PC-9 (cell line): ENCODE data around the gene MCM9. TPM values are rescaled to one million over a fixed set of nuclear protein-coding genes. Genes with fewer than 3 reads are reported as not detected.

Source experiments
- BruUV-seq: library from RNA; stranded (reverse); fragments of 400-500 nt; replicated peaks from 2 replicates; lab custom pipeline; 2021; lab: Mats Ljungman, UMichigan
- CTCF ChIA-PET: fragments of 300-600 bp; sonication (Branson Sonifier 250); formaldehyde crosslinking; loops from one replicate; lab custom pipeline; 2022; ENCODE audit warnings: antibody characterized with exemption; lab: Charles Lee
- POLR2A ChIA-PET: fragments of 300-600 bp; sonication (Branson Sonifier 250); formaldehyde crosslinking; loops from one replicate; lab custom pipeline; 2022; ENCODE audit warnings: antibody characterized with exemption; ENCODE audit not compliant: unreplicated experiment; lab: Charles Lee
- DNase-seq, 2 experiments: peaks; one replicate each; pipeline versions ENCODE4 v3.0.0 to v3.0.0-alpha.2; 2015 to 2022; ENCODE audit warnings: mixed read lengths in 1 of 2
- H2AFZ ChIP-seq: fragments of 200-600 bp; sonication (generic); 2 replicates; pipeline ENCODE4 v1.8.1; 2017; ENCODE audit warnings: antibody characterized with exemption
- H3F3A ChIP-seq: fragments of 200-600 bp; sonication (generic); 2 replicates; pipeline ENCODE4 v1.8.1; 2017; ENCODE audit warnings: antibody characterized with exemption, mild to moderate bottlenecking, low read depth; ENCODE audit not compliant: insufficient read depth
- H3K27ac ChIP-seq: fragments of 200-600 bp; sonication (generic); 2 replicates; pipeline ENCODE4 v1.6.1; 2016; ENCODE audit warnings: mixed run types
- H3K27me3 ChIP-seq: fragments of 200-600 bp; sonication (generic); 2 replicates; pipeline ENCODE4 v1.6.1; 2016; ENCODE audit warnings: low read depth, mixed run types; ENCODE audit not compliant: insufficient read depth
- H3K36me3 ChIP-seq: fragments of 200-600 bp; sonication (generic); 2 replicates; pipeline ENCODE4 v1.6.1; 2016; ENCODE audit warnings: low read depth, mixed run types
- H3K4me1 ChIP-seq: fragments of 200-600 bp; sonication (generic); replicated peaks from 2 replicates; pipeline ENCODE4 v1.6.1; 2016; ENCODE audit warnings: mixed run types; ENCODE audit not compliant: insufficient read depth
- H3K4me2 ChIP-seq: fragments of 200-600 bp; sonication (generic); 2 replicates; pipeline ENCODE4 v1.6.1; 2017; ENCODE audit warnings: mixed run types
- H3K4me3 ChIP-seq: fragments of 200-600 bp; sonication (generic); 2 replicates; pipeline ENCODE4 v1.6.1; 2016; ENCODE audit warnings: mixed run types
- H3K79me2 ChIP-seq: fragments of 200-600 bp; sonication (generic); 2 replicates; pipeline ENCODE4 v1.6.1; 2017; ENCODE audit warnings: low read depth, mixed run types
- H3K9me2 ChIP-seq: fragments of 200-600 bp; sonication (generic); 2 replicates; pipeline ENCODE4 v1.8.1; 2017; ENCODE audit warnings: mild to moderate bottlenecking; ENCODE audit not compliant: insufficient read depth
- H3K9me3 ChIP-seq: fragments of 200-600 bp; sonication (generic); 2 replicates; pipeline ENCODE4 v1.8.1; 2016; ENCODE audit warnings: low read depth; ENCODE audit not compliant: insufficient read depth
- H4K20me1 ChIP-seq: fragments of 200-600 bp; sonication (generic); 2 replicates; pipeline ENCODE4 v1.8.1; 2017; ENCODE audit not compliant: insufficient read depth
- EZH2 ChIP-seq: fragments of 200-600 bp; sonication (generic); IDR thresholded peaks from 2 replicates; pipeline ENCODE4 v1.8.0; 2017; ENCODE audit warnings: antibody characterized with exemption, low read depth
- intact Hi-C: fragments of 100-400 bp; cut with micrococcal nuclease; formaldehyde crosslinking; loops from one replicate; pipeline ENCODE4 v1.10.0; 2022; ENCODE audit not compliant: unreplicated experiment
- total RNA-seq: library from RNA; stranded (reverse); gene quantifications from 2 replicates; pipeline ENCODE4 v1.2.3, GENCODE V29; 2021
- TF ChIP-seq, protein P1 (sequence below): fragments of 200-600 bp; sonication (generic); conservative IDR thresholded peaks from 2 replicates; pipeline ENCODE4 v1.6.1; 2017; ENCODE audit warnings: mixed run types, antibody characterized with exemption, mild to moderate bottlenecking, moderate library complexity

MCM9 gene
- total RNA-seq, 1 experiment from 2014 or later = 18.1 TPM

- Histone ChIP-seq H3K79me2 (peaks cover 18% of the 10 kb centered on the region), H3K4me2 (no peak overlapping the region), H3K36me3 (no peaks in the 10 kb centered on the region), H3K9me2 (no peaks in the 10 kb centered on the region), H4K20me1 (no peaks in the 10 kb centered on the region), H3F3A (peaks cover 8% of the 10 kb centered on the region), H3K27ac (no peak overlapping the region), H3K4me3 (no peak overlapping the region), H2AFZ (no peak overlapping the region), H3K4me1 (peaks cover 11% of the 10 kb centered on the region), H3K27me3 (no peaks in the 10 kb centered on the region), H3K9me3 (peaks cover 23% of the 10 kb centered on the region)
- TF ChIP-seq, protein P1, sequence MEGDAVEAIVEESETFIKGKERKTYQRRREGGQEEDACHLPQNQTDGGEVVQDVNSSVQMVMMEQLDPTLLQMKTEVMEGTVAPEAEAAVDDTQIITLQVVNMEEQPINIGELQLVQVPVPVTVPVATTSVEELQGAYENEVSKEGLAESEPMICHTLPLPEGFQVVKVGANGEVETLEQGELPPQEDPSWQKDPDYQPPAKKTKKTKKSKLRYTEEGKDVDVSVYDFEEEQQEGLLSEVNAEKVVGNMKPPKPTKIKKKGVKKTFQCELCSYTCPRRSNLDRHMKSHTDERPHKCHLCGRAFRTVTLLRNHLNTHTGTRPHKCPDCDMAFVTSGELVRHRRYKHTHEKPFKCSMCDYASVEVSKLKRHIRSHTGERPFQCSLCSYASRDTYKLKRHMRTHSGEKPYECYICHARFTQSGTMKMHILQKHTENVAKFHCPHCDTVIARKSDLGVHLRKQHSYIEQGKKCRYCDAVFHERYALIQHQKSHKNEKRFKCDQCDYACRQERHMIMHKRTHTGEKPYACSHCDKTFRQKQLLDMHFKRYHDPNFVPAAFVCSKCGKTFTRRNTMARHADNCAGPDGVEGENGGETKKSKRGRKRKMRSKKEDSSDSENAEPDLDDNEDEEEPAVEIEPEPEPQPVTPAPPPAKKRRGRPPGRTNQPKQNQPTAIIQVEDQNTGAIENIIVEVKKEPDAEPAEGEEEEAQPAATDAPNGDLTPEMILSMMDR = no peak
- TF ChIP-seq EZH2 = no peak
- ChIA-PET CTCF (no interaction called here), POLR2A (no interaction called here)
- BruUV-seq = no TSS peak
- intact Hi-C loops = no loop called here
- no peak for DNase-seq
Measured at GRCh38 chr6:118939683-118940082, 4.7 kb upstream of the MCM9 start.

- peak overlapping the region; percentile 83 for H3K4me2 ChIP-seq
- CTCF ChIA-PET = no interaction called here
- H3K9me2 ChIP-seq = no peaks in the 10 kb centered on the region
- no peaks in the 10 kb centered on the region for H3K27me3 ChIP-seq
- POLR2A ChIA-PET = no interaction called here
- no peak for DNase-seq
- peak overlapping the region; percentile 95; the same call in 1 of the 2 replicates for H2AFZ ChIP-seq
- no peak overlapping the region for H3K27ac ChIP-seq
- peaks cover 29% of the 10 kb centered on the region for H3F3A ChIP-seq
- H3K4me1 ChIP-seq = peaks cover 37% of the 10 kb centered on the region
- no peak for TF ChIP-seq EZH2
- no peaks in the 10 kb centered on the region for H4K20me1 ChIP-seq
- H3K4me3 ChIP-seq = peak overlapping the region; percentile 77
- peaks cover 47% of the 10 kb centered on the region for H3K79me2 ChIP-seq
- peaks cover 4% of the 10 kb centered on the region; the same call in 1 of the 2 replicates for H3K9me3 ChIP-seq
- H3K36me3 ChIP-seq = peaks cover 18% of the 10 kb centered on the region
- BruUV-seq = TSS peak; percentile 53
- intact Hi-C loops = no loop called here
Measured at GRCh38 chr6:118935978-118936703, 1.2 kb upstream of the MCM9 start.

DNA sequence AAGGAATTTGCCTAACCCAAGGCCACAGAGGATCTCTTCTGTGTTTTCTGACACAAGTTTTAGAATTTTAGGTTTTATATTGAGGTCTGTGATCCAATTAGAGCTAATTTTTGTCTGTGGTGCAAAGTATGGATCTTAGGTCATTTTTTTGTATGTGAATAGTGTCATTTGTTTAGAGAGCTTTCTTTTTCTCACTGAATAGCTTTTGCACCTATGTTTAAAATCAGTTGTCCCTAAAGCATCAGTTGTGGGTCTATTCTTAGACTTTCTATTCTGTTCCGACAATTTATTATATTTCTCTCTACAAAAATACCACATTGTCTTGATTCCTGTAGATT, 341 bp upstream of the MCM9 start:
- H3K36me3 ChIP-seq = peaks cover 26% of the 10 kb centered on the region
- H3K27ac ChIP-seq = peak overlapping the region; percentile 83
- H3K4me2 ChIP-seq = peak overlapping the region; percentile 83
- POLR2A ChIA-PET = interaction anchor here (0.7 kb wide), 1 partner anchor 42 kb away, joined by 6 read pairs; no protein-coding TSS in a partner anchor
- H3K79me2 ChIP-seq = peaks cover 55% of the 10 kb centered on the region
- no peaks in the 10 kb centered on the region for H3K9me2 ChIP-seq
- no TSS peak for BruUV-seq
- no peaks in the 10 kb centered on the region for H3K27me3 ChIP-seq
- CTCF ChIA-PET = interaction anchor here (0.6 kb wide), 1 partner anchor 578 kb away, joined by 4 read pairs; no protein-coding TSS in a partner anchor
- TF ChIP-seq, protein P1 = no peak
- no peak for TF ChIP-seq EZH2
- intact Hi-C loops = no loop called here
- no peak for DNase-seq
- H4K20me1 ChIP-seq = no peaks in the 10 kb centered on the region
- H3K9me3 ChIP-seq = peaks cover 4% of the 10 kb centered on the region; the same call in 1 of the 2 replicates
- peak overlapping the region; percentile 77 for H3K4me3 ChIP-seq
- peak overlapping the region; percentile 95 for H2AFZ ChIP-seq
- peaks cover 44% of the 10 kb centered on the region for H3K4me1 ChIP-seq
- H3F3A ChIP-seq = peaks cover 37% of the 10 kb centered on the region
